HG02610 (cell line): Measurements from ENCODE around the gene CNOT1.
A peak's percentile ranks its signal among the peaks of the same experiment; 100 is the strongest.
"Not testable (repeated sequence)": the region's sequence is repeated elsewhere in the genome, so short reads cannot be mapped to it uniquely, and the experiment has no call there.

Experiments used
- ATAC-seq: cut with Tn5 transposase; IDR thresholded peaks from one replicate; pipeline ENCODE4 v1.9.1; 2021; ENCODE audit warnings: mild to moderate bottlenecking, moderate library complexity; ENCODE audit not compliant: unreplicated experiment

The CNOT1 gene

DNA sequence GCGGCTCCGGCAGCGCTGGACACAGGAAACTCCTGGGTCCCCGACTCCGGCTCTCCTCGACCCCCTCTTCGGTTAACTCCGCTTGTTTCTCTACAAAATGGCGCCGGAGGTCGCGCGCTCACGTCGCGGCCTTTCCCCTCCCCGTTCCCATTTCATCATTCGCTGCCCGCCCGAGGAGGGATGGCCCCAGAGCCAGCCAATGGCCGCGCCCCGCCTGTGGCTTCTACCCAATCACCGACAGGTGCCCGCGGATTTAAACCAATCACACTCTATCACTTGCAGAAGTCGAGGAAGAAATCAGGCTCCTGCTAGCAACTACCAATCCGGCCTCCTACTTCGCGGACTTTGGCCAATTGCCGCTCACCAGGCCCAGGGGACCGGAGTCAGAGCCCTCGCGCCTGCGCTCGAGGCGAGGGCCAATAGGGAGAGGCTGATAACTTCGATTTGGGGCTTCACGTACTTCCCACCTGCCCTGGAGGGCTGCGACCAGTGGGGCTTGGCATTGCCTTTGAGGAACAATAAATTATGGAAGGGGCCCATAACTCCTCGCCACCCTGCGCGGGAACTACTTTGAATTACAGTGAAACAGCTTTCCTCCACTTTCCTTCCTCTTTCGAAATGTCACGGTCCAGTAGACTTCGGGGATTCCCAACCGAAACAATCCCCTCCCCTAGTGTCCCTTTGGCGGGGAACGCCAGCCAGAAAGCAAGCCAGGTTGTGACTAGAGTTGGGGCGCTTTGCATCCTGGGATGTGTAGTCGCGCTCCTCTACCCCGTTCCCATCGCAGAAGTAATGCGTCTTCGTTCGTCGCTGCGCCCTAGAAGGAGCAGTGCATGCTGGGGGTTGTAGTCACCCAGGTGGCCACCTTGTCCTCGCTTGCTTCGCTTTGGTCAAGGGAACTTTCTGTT, at the start of gene CNOT1:
Gene CNOT1 (minus strand): TSS at position 94 of the 908 bp plus-strand sequence. CDS start 30,489 bp downstream, outside the sequence.
- peak; percentile 88 for ATAC-seq

DNA sequence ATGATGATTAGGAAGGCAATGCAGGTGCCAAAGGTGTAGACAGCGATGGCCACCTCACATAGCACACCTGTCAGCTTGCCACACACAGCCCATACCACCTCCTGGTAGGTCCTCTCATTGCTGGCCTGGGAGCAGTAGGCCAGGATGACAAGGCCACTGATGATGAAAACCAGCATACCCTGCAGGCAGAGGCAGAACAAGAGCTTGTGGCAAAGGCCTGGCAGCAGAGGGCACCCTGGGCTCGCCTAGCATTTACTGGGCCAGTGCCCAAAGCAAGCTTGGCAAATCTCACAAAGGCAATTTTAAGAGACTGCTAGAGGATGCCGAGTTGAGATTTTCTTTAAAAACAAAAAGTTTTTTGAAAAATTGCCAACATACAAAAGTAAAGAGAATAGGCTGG, 49.1 kb upstream of the CNOT1 start:
- ATAC-seq = no peak

DNA sequence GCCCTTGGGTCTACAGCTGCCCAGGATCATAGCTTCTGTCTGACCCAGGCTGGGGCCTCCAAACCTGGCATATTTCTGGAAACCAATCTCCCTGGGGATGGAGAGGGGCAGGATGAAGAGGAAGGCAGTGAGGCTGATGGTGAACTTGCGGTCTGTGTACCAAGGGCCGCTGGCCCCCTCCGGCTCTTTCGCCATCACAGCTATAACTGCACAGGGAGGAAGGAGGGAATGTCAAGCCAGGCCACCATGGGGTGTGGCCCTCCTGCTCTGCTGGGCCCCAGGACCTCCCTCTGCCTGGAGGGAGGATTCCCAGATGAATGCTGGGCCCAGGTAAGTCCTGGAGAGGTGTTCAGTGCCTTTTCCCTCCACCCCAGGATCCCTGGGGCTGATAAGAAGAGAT, 48.6 kb upstream of the CNOT1 start:
- no peak for ATAC-seq

DNA sequence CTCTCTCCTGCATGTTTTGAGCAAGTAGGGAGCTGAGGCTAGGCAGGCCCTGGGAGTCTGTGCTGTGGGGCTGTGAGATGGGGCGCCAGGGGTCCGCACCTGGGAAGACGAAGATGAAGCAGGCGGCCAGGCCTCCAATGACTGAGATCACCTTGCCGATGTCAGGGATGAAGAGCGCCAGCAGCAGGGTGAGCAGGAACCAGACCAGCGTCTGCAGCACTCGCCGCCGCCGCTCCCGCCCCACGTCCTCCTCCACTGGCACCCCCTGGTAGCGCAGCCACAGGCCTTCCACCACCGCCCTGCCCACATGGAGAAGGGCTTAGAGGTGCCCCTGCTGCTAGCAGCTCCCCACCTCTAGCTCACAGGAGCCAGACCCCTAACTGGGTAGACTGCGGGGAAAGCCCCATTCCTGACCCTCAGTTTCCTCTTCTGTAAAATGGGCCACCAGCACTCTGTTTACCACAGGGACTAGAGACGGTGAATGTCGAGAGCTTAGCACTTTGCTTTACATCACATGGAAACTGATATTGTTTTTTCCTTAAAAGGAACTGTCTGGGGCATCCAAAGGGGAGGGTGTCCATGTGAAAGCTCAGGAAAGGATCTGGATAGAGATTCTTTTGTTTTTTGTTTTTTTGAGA, 41.4 kb upstream of the CNOT1 start:
- no peak for ATAC-seq

DNA sequence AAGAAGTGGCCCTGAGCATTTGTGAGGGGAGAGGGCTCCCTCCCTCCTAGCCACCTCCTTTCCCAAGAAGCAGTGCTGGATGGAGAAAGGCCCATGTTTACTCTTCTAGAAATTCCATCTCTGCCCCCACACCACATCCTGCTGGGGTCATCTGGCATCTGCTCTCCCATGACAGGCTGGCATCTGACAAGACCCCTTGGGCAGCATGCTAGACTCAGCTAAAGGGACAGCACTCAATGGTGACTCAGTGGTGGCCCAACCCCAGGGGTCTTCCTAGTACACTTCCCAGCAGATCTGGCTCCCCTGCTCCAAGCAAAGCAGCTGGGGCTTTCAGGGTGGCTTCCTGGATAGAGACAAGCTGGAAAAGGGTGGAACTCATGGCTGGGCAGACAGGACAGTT, 40.6 kb upstream of the CNOT1 start:
- ATAC-seq = no peak

DNA sequence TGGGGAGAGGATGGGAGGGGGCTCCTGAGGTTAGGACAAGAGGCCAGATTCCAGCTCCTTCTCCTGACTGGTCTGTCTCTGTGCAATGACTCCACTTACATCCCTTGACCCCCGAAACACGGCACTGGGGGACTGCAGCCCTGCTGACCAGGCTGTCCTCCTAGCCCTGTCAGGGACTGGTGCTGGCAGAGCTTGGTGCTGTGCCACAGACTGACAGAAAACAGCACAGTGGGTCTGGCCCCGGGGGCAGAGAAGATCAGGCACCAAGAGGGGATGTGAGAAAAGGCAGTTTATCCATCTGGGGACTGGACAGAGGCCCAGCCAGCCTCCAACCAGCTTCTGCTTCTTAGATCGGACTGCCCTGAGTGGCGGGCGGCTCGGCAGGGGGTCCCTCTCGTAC, 35.6 kb upstream of the CNOT1 start:
- no peak for ATAC-seq

DNA sequence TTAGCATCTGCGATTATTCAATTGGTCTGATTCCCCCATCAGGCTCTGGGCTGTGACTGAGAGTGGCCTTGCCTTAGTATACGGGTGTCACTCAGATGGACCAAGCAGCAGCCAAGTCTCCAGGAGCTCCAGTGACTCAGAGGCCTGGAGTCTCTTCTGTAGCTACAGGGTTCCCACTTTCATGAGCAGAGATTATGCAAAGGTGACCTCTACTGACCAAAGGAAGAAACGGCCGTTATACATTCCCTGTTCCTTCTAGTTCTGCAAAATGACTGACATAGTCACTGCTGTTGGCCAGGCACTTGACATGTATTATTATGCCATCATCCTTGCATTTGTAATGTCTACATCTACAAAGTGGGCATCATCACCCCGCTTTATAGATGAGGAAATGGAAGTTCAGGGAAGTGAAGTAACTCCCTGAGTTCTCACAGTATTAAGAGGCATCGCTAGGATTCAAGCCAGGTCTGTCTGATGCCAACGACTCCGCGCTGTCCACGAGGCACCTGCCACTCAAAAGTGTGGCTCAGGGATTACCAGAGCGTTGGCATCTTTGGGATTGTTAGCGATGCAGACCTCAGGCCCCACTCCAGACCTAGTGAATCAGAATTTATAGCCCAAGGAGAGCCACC, 31.7 kb upstream of the CNOT1 start:
- ATAC-seq = peak; percentile 83

DNA sequence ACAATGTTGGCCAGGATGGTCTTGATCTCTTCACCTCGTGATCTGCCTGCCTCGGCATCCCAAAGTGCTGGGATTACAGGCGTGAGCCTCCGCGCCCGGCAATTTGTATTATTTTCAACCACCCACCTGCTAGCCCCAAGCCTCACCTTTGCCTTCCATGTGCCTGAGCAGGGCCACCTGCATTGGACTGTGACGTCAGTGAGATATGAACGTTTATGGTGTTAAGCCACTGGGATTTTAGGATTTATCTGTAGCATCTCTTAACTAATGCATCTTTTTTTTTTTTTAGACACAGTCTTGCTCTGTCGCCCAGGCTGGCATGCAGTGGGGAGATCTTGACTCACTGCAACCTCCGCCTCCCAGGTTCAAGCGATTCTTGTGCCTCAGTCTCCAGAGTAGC, 30.3 kb upstream of the CNOT1 start:
- not testable (repeated sequence) for ATAC-seq

DNA sequence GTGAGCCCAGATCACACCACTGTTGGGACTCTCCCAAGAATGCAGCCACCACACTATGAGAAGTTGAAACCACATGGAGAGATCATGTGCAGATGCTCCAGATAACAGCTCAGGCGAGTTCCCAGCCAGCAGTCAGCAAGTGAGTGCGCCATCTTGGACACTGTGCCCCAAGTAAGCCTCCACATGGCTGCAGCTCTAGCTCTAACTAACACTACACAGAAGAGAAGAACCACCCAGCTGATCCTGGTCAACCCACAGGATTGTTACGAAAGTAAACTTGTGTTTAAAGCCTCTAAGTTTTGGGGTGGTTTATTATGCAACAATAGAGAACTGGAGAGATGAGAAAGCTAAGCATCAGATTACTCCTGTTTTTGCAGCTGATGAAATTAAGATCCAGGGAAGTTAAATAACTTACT, 29.2 kb upstream of the CNOT1 start:
- ATAC-seq = no peak

DNA sequence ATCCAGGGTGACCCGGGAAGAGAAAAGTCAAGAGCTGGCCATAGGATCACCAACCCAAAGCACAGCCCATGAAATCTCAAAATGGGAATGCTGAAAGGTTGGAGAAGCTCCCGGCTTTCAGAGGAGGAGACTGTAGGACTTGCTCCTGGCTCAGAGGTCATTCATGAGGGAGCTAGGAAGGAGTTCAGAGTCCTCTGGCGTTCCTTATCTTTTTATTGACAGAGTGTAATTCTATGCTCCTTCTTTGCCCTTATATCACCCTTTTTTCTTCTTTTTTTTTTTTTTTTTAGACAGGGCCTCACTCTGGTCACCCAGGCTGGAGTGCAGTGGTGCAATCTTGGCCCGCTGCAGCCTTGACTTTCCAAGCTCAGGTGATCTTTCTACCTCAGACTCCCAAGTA, 27.3 kb upstream of the CNOT1 start:
- no peak for ATAC-seq

DNA sequence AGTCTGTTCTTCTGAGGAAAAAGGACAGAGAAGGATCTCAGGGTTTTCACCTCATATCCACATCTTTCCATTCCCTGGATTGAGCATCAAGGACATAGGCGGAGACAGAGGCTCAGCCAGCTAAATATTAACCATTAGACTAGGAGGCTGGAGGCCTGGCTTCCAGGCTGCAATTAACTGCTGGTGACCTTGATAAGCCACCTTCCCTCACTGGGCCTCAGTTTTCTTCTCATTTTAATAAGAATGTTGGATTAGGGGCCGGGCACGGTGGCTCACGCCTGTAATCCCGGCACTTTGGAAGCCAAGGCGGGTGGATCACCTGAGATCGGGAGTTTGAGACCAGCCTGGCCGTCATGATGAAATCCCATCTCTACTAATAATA, 25.6 kb upstream of the CNOT1 start:
- no peak for ATAC-seq

DNA sequence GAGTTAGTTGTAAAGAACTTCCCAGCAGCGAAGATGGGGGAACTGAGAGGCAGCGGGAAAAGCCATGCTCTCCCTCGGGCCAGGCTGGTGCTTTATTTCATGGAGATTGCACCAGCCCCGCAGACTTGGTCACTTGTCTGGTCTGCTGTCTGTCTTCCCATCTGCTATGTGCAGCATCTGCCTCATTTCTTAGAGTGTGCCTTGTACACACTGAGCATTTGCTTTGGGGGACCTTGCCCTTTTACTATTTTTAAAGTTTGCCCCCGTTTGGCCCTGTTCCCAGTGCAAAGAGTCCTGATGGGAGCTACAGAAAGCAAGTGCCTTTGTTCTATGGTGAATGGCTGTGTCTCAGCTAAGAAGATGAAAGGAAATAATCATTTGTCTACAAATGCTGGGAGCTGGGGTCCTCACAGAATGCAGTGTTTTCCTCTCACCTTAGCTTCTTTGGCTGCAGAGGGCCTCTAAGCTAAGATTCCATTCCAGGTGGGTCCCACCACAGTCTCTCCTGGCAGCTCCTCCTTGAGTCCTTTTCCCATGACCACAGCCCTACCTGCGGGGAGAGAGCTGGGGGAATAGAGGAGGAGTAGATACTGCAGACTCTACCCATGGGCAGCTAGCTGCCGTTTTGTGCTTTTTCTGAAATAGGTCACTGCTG, 25.1 kb upstream of the CNOT1 start:
- ATAC-seq = no peak

DNA sequence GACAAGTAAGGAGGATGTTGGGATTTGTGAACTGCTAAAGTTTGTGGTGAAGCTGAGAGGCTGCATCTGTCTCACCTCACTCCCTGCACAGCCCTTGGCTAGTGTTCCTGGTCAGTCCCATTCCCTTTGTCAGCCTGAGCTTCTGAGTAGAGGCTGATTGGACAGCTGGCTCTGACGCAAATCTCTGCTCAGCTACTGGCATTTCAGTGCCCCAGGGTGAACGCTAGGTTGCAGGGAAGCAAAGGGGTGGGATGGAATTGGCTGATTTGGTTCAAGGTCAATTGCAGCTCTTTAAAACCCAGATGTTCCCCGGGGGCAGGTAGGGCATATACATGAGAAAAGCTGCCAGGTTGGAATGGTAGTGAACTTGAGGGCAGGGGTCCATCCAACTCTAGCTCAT, 23.1 kb upstream of the CNOT1 start:
- ATAC-seq = no peak

DNA sequence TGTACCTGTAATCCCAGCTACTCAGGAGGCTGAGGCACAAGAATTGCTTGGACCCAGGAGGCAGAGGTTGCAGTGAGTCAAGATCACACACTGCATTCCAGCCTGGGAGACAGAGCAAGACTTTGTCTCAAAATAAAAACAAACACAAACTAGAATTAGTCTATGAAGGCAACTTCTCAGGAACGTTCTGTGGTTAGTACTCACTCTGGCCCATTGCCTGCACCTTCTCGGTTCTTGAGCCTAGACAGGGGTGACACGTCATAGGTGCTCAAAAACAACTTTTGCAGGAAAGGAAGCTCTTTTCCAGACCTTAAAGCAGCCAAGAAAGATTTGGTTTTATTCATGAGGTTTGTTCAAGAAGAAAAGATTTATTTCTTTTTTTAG, 22.3 kb upstream of the CNOT1 start:
- ATAC-seq = no peak

DNA sequence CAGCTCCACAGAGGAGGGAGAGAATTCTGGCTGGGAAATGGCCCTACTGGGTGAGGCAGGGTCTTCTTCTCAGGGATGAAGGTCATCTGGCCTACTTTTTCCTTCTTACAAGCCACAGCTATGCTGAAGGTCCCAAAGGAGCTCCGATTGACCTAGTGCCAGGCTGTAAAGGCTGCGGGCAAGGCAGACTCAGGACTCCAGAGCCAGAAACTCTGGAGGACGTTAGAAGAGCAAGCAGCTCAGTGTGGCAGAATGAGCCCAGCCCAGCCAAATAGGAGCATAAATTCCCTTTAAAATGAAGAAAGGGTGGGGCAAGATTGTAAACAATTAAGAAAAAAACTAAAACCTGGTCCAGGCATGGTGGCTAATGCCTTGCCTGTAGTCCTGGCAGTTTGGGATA, 20.1 kb upstream of the CNOT1 start:
- no peak for ATAC-seq

DNA sequence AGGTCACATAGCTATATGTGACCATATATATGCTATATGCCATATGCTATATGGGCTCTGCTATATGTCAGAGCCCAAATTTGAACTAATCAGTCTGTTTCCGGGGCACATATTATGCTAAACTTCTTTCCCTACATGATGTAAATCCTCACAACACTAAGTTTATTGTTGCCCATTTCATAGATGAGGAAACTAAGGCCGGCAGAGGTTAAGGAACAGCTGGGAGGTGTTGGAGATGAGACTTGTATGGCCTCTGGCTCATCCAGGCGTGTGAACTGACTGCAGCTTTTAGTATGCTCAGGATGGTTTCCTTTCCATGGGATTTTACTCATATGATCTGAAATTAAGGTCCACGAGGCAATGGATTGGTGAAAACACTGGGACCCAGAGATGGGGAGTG, 17.5 kb upstream of the CNOT1 start:
- no peak for ATAC-seq

DNA sequence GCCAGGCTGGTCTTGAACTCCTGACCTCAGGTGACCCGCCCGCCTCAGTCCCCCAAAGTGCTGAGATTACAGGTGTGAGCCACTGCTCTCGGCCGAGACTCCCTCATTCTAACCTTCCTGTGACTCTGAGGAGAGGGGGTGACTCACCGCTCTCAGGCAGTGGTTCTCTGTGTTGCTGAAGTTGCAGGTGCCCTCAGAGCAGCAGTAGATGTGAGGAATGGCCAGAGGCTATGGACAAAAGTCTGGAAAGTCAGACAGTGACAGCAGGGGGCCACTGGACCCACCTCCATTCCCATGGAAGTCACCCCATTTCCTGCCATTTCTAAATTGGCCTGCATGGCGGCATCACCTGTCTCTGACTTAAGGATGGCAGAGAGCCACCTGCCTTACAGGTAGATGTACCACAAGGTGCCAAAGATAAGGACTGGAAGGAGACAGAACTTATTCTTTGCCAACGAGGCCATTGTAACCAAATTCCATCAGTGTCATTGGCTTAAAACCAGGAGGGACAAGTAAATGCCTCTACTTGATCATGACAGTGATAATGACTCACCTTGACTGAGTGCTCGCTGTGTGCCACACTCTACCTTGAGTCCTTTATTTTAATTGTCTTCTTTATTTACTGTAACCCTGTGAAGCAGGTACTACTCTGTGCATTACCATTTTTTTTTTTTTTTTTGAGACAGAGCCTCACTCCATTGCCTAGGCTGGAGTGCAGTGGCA, 15.3 kb upstream of the CNOT1 start:
- no peak for ATAC-seq

DNA sequence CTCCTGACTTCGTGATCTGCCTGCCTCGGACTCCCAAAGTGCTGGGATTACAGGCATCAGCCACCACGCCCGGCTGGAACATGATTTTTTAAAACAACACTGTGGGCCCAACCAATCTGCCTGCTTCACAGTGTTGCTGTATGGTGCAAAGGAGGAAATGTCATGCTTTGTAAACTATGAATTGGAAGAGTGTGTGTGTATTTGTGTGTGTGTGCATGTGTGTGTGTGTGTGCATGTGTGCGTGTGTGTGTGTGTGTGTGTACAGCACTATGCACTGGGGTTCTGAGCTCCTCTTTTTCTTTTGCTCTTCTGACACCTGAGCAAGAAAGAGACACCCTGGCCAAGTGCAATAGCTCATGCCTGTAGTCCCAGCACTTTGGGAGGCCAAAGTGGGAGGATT, 14.5 kb upstream of the CNOT1 start:
- no peak for ATAC-seq

DNA sequence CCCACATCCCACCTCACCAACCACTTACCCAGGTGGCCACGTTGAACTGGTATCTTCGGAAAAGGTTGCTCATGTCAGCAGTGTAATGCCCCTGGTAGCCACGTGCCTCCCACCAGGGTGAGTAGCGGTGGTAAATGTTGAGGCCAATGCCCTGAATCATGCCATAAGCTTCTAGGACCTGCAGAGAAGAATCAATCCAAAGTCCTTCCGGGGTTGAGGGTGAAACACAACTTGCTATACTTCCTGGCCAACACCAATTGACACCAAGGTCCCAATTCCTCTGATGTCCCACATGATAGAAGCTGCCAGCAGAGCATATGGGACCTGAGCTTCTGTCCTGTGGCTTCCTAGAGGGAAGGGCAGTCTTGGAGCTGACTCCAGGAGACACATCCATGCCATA, 11.3 kb upstream of the CNOT1 start:
- ATAC-seq = no peak

DNA sequence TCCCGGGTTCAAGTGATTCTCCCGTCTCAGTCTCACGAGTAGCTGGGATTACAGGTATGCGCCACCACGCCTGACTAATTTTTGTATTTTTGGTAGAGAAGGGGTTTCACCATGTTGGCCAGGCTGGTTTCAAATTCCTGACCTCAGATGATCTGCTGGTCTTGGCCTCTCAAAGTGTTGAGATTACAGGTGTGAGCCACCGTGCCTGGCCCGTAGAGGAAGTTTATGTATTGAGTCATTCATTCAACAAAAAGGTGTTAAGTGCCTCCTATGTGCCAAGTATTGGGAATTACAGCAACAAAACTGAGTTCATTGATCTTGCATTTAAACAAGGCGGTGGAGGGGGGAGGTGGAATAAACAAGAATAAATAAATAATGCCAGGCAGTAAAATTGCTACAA, 10.2 kb upstream of the CNOT1 start:
- ATAC-seq = no peak

DNA sequence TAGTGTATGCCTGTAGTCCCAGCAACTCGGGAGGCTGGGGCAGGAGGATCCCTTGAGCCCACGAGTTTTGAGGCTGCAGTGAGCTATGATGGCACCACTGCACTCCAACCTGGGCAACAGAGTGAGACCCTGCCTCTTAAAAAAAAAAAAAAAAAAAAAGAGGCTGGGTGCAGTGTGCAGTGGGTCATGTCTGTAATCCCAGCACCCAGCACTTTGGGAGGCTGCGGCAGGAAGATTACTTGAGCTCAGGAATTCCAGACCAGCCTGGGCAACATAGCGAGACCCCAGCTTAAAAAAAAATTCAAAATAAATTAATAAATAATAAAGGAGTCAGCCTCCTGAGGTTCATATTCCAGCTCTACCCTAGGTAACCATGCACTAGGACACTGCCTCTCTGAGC, 9.6 kb upstream of the CNOT1 start:
- ATAC-seq = no peak
